Activated CD8-positive, alpha-beta memory T cell treated with anti-CD3 and anti-CD28 coated beads, Interleukin-2, amount 50 U/mL, for 4 hours (primary cell): ENCODE data around the gene GALNT2.

ENCODE experiments used
- DNase-seq: peaks from one replicate; pipeline ENCODE4 v3.0.0-alpha.2; 2020

GALNT2 gene

GRCh38 chr1:230170622-230171021 lies 103.6 kb downstream of the GALNT2 start:
- no peak for DNase-seq

DNA sequence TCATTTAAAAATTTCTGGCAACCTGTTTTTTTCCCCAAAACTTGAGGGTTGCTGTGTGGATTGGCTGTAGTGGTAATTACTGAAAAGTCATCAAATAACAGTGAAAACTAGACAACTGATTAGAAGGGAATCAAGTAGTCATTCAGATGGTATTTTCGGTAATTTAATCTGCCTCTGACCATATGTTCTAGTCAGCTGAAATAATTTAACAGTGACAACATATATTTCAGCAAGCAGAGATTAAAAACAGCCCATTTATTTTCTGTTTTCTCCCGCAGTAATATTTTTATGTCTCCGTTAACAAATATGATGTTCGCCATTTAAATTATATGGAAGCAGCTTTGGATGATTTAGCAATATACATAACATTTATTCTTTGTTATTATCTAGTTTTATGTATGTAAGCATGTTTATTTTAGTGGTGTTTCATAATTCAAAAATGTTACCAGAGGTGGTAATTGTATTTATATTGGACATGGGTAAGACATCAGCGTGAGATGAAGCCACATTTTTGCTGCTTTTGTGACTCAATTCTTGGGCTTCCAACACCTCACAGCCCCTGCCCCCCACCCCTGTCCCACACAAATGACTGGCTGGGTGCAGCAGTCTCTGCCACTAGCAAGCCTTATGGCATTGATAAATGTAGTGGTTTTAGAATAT lies 104.4 kb downstream of the GALNT2 start:
- DNase-seq = no peak

DNA sequence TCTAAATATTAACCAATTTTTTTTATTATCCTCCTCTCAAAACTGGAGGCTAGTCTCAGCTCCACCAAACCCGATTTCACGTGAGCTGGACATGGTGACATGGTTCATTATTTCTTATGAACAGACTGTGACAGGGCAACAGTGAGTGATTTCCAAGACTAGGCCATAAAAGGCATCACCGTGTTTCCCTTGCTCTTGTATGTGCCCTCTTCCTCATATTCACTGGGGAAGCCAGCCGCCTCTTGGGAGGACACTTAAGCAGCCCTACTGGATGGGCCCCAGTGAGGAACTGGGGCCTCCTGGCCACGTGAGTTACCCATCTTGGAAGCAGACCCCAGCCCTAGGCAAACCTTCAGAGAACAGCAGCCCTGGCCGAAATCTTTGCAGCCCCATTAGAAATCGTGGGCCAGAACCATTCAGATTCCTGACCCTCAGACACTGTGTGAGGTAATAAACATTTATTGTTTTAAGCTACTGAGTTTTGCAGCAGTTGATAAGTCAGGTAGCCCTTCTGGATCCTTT lies 105.0 kb downstream of the GALNT2 start:
- DNase-seq = no peak

DNA sequence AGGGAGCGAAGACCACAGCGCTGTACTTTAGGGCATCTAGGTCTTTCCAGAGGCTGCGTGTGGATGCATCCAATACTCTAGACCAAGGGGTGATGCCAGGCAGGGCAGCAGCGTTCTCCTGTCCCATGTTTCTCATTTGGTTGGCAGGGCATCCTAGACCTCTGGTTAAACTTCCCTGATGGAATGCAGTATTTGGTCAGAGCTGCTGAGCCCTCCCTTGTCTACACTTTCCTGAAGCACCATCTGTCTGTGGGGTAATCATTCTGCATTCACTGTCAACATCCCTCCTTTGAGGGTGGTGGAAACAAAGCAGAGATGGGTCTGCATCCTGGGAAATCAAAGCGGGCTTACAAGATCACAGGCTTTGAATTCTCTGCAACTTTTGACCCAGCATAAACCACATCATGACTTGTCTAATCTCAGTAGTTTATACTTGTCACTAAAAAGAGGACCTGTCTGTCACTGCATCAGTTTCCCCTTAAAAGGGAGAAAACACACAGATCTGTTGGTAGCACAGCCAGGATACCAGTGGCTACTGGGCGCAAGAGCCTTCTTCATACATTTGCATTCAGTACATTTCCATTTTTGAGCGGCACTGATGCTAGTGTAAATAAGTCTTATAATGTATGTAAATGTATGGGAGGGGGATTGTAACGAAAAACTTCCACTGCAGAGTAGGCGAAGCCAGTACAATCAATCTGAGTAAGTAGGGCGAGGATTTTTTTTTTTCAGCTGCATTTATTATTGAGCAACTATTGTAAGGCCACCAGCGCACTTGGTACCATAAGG lies 106.3 kb downstream of the GALNT2 start:
- no peak for DNase-seq

GRCh38 chr1:230174041-230174440 lies 107.0 kb downstream of the GALNT2 start:
- no peak for DNase-seq

GRCh38 chr1:230174471-230175162 lies 107.6 kb downstream of the GALNT2 start:
- DNase-seq = no peak

- no peak for DNase-seq
These were observed 108.2 kb downstream of the GALNT2 start for GRCh38 chr1:230175163-230175747.

GRCh38 chr1:230175839-230176238 lies 108.8 kb downstream of the GALNT2 start:
- DNase-seq = no peak

DNA sequence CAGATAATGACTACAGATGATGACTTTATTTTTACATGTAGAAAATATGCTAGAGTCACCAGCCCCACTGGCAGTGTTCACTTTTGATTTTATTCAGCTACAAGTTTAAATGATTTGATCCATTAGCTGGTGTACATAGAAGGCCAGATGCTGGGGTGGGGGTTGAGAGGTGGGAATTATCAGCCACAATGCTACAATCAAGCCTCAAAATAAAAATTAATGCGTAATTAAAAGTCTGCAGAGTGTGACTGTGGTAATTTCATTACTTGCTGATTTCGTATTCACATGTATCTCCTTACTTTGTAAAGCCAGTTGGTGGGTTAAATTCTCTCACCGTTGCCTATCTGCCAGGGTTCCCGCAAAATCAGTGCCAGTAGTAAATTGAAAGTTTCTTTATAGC lies 109.3 kb downstream of the GALNT2 start:
- no peak for DNase-seq

GRCh38 chr1:230176871-230177411 lies 109.9 kb downstream of the GALNT2 start:
- no peak for DNase-seq

DNA sequence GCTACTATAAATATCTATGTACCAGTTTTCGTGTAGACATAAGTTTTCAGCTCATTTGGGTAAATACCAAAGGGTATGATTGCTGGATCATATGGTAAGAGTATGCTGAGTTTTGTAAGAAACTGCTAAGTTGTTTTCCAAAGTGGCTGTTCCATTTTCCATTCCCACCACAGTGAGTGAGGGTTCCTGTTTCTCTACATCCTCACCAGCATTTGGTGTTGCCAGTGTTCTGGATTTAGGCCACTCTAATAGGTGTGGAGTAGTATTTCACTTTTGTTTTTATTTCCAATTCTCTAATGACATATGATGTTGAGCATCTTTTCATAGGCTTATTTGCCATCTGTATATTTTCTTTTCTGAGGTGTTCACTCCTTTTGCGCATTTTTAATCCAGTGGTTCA lies 112.2 kb downstream of the GALNT2 start:
- DNase-seq = no peak

- DNase-seq = no peak
These were observed 118.3 kb downstream of the GALNT2 start for GRCh38 chr1:230185076-230186001.

DNA sequence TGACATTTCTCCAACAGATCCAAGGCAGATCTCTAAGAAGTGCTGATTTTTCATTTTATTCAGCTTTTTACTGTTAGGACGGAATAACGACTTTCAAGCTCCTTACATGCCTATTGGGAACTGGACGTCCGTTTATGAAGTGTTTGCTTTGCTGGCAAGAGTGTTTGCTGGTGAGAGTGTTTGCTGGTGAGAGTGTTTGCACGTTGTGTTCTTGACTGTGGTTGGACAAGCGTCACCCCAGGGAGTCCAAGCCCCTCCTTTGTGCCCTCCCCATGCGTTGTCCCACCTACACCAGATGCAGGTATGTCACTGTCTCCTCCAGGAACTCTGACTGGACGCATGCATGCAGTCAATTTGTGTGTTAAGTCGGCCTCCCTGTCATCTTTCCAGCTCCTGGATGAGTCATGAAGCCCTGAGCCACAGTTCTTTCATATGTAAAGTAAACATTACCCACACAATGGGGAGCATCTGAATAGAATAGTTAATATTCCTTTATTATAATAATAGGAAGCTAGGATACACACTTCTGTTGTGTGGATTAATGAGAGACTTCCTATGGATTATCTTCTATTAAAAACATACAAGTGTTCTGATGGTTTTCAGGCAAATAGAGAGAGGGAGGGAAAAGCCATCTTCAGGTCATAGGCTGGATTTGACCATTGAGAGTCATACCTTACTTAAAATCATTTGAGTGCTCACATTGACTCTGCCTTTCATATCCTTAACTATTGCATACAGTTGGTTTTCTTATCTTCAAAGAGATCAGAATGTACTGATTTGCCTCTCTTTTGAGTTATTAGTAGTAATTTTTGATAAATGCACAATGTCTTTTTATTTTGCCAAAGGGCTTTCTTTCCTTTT lies 119.2 kb downstream of the GALNT2 start:
- no peak for DNase-seq

DNA sequence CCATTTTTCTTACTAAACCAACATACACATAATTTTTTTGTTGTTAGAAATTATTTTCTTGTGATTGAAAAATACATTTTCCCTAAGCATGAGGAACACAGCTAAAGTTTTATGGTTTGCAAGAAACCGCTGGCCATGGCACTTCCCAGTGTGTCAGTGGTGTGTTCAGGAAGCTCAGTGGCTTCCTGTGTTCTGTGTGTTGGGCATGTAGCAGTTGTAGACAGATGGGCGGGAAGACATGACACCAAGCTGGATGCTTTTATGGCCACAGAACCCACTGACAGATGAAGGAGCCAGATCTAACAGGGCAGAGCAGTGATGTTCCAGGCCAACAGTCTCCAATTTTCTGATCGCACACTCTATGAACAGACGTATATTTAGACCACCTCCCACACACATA lies 119.8 kb downstream of the GALNT2 start:
- DNase-seq = no peak

- DNase-seq = no peak
These were observed 120.3 kb downstream of the GALNT2 start for GRCh38 chr1:230187290-230187689.

GRCh38 chr1:230188826-230189225 lies 121.8 kb downstream of the GALNT2 start:
- no peak for DNase-seq

DNA sequence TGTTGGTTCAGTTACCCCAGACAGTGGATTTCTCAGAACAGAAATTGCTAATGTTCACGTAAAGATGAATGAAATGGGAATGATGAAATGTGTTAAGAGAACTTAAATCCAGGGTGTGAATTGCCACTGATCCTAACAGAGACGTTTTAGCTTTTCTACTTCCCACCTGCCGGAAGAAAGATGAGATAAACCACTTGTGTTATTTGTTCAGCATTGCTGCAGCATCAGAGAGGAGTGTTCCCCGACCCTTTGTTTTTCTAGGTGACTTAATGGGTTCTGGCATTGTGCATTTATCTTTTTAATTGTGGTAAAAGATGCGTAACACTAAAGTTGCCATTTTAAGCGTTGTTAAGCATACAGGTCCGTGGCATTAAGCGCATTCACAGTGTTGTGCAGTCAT lies 122.3 kb downstream of the GALNT2 start:
- DNase-seq = no peak

- no peak for DNase-seq
These were observed 122.8 kb downstream of the GALNT2 start for GRCh38 chr1:230189824-230190223.

- DNase-seq = no peak
These were observed 124.2 kb downstream of the GALNT2 start for GRCh38 chr1:230191079-230191804.

- DNase-seq = no peak
These were observed 124.8 kb downstream of the GALNT2 start for GRCh38 chr1:230191855-230192254.
